Endothelial cell of hepatic sinusoid (primary cell): ENCODE data around the gene PPTC7.
"Not testable (repeated sequence)": the region's sequence is repeated elsewhere in the genome, so short reads cannot be mapped to it uniquely, and the experiment has no call there.

ENCODE experiments used
- in situ Hi-C: cut with HindIII; loops from 2 replicates; pipeline ENCODE4 v1.10.0; 2017; ENCODE audit warnings: low sequenced_read_pairs

The PPTC7 gene

DNA sequence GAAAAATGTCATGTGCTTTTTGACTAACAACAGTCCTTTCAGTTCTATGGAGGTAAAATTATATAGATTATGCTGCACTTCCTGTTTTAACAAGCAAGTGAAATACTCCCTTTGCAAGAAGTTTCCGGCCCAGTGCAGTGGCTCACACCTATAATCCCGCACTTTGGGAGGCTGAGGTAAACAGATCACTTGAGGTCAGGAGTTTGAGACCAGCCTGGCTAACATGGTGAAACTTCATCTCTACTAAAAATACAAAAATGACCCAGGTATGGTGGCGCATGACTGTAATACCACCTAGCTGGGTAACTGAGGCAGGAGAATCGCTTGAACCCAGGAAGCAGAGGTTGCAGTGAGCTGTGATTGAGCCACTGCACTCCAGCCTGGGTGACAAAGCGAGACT is 20.7 kb downstream of the PPTC7 start:
- in situ Hi-C loops, result not testable (repeated sequence)

DNA sequence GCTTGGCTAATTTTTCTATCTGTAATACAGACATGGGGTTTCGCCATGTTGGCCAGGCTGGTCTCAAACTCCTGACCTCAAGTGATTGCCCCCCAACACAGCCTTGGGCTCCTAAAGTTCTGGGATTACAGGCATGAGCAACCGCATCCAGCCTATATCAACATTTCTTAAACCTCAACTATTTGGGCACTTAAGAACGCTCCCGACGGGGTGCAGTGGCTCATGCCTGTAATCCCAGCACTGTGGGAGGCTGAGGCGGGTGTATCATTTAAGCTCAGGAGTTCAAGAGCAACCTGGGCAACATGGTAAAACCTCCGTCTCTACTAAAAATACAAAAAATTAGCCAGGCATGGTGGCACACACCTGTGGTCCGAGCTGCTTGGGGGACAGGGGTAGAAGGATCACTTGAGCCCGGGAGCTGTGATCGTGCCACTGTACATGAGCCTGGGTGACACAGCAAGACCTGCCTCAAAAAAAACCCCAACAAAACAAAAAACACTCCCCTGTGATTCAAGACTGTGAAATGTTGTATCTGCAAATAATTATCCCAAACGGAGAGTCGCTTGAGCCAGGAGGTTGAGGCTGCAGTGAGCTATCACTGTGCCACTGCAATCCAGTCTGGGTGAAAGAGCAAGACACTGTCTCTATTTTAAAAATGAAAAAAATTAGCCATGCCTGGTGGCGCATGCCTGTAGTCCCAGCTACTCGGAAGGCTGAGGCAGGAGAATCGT is 21.5 kb downstream of the PPTC7 start:
- in situ Hi-C loops, result no loop called here

DNA sequence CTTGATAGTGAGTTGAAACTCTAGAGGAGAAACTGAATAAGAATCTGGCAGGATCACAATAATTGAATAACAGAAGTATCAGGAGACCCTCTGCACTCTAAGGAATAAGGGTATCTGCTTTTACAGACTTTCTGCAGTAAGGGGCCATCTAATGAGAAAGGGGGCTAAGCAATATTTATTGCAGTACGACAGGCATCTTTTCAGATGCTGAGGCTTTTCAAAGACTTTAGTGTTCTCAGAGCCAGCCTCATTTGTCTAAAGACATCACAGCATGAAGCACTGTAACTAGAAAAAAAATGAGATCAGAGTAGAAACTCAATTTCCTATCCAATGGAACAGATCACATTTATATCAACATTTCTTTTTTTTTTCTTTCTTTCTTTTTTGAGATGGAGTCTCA is 22.2 kb downstream of the PPTC7 start:
- in situ Hi-C loops, result no loop called here

DNA sequence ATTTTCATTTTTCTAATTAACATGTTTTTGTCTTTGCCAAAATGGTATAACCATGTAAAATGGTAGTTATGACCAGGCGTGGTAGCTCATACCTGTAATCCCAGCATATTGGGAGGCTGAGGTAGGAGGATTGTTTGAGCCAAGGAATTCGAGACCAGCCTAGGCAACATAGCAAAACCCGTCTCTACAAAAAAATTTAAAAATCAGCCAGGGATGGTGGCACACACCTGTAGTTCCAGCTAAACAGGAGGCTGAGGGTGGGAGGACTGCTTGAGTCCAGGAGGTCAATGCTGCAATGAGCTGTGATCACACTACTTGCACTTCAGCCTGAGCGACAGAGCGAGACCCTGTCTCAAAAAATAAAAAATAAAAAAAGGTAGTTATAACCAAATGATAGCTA is 23.1 kb downstream of the PPTC7 start:
- in situ Hi-C loops, result no loop called here

- in situ Hi-C loops, result not testable (repeated sequence)
These were observed 24.2 kb downstream of the PPTC7 start for GRCh38 chr12:110558945-110559344.

- in situ Hi-C loops, result no loop called here
These were observed 25.8 kb downstream of the PPTC7 start for GRCh38 chr12:110557300-110557699.

- in situ Hi-C loops, result no loop called here
These were observed 26.4 kb downstream of the PPTC7 start for GRCh38 chr12:110556705-110557104.

DNA sequence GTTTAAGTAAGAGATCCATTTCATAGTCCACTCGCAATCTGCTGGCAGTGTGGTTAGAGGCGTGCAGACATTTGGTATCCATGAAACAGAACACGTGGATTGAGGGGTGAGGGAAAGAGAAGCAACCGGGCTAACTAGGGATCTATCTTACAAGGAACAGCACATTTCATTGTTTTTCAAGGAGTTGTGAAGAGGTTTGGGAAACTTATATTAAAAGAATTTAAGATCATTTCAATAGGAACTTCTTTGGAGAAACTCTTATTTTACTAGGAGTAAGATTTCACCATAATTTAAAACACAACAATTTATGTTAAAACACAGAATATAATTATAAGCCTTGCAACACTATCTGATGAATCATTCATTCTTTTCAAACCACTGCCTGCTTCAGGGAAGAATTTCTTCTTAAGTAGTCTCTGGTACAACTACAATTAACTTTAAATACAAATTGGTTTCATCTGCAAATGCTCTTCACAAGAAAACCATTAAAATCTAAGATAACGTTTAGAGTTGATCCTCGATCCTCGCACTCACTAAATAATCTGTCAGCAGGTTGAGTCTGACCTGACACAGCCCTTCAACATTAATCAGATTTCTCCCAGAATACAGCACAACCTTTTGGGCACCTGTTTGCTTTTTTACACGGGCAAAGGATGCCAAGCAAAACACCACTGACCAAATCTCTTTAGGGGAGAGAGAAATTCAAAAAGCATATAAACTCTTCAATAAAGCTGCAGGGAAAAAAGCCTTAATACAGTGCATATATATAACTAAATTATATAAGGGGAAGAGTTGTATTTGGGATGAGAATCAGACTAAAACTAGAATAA is 27.3 kb downstream of the PPTC7 start:
- in situ Hi-C loops, result no loop called here

DNA sequence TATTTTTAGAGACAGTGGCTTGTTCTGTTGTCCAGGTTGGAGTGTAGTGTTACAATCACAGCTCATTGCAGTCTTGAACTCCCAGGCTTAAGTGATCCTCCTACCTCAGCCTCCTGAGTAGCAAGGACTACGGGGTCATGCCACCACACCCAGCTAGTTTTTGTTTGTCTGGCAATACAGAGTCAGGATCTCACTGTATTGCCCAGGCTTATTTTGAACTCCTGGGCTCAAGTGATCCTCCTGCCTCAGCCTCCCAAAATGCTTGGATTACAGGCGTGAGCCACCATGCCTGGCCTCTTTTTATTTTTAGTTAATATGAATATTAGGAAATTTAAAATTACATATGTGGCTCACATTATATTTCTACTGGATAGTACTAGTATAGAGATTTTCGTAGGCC is 28.9 kb downstream of the PPTC7 start:
- in situ Hi-C loops, result no loop called here

- in situ Hi-C loops, result no loop called here
These were observed 32.1 kb downstream of the PPTC7 start for GRCh38 chr12:110550981-110551380.

- in situ Hi-C loops, result no loop called here
These were observed 33.4 kb downstream of the PPTC7 start for GRCh38 chr12:110549716-110550115.

- in situ Hi-C loops, result no loop called here
These were observed 34.4 kb downstream of the PPTC7 start for GRCh38 chr12:110548678-110549077.

DNA sequence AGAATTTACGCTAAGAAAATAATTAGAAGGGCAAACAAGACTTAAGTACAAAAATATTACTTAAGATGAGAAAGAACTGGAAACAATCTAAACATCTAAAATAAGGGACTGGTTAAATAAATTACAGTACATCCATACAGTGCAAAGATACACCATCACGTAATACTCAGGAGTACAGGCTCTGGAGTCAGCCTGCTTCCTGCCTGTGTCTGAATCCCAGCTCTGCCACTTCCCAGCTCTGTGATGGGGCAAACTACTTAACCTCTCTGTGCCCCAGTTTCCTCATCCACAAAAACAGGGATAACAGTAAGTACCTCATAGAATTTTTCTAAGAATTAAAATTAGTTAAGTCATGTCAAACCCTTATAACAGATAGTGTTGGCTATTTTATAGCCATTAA is 36.0 kb downstream of the PPTC7 start:
- in situ Hi-C loops, result no loop called here

DNA sequence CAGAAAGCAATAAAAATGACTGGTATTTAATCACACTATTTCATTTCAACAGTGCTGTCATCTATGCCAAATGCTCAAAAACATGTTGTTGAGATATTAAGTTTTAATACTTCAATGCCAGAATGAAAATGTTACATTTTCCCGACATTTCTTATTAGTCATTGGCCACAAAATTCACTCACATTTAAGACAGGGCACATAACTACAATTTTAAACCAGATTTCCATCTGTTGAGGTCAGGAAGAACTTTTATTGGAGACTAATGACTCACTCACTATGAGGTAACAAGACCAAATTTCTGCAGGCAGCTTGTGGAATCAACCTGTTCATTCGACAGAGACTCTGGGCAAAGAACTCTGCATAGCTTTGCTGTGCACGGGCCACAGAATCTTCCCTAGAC is 36.8 kb downstream of the PPTC7 start:
- in situ Hi-C loops, result no loop called here

GRCh38 chr12:110545812-110546211 is 37.3 kb downstream of the PPTC7 start:
- in situ Hi-C loops, result no loop called here

DNA sequence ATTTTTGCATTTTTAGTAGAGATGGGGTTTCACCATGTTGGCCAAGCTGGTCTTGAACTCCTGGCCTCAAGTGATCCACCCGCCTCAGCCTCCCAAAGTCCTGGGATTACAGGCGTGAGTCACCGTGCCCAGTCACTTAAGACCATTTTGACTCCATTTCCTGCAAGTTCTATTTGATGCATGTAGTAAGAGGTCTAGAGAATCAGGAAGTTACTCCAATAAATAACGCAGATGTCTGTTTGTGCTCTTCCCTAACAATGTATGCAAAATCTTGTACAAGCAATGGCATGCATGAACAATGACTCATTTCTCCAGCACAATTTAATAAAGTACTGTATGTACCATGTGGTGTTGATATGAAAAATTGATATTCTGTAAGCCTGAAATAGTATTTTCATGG is 37.9 kb downstream of the PPTC7 start:
- in situ Hi-C loops, result not testable (repeated sequence)

GRCh38 chr12:110543965-110544364 is 39.2 kb downstream of the PPTC7 start:
- in situ Hi-C loops, result no loop called here

GRCh38 chr12:110543252-110543959 is 39.7 kb downstream of the PPTC7 start:
- in situ Hi-C loops, result no loop called here

GRCh38 chr12:110540048-110540447 is 43.1 kb downstream of the PPTC7 start:
- in situ Hi-C loops, result no loop called here

DNA sequence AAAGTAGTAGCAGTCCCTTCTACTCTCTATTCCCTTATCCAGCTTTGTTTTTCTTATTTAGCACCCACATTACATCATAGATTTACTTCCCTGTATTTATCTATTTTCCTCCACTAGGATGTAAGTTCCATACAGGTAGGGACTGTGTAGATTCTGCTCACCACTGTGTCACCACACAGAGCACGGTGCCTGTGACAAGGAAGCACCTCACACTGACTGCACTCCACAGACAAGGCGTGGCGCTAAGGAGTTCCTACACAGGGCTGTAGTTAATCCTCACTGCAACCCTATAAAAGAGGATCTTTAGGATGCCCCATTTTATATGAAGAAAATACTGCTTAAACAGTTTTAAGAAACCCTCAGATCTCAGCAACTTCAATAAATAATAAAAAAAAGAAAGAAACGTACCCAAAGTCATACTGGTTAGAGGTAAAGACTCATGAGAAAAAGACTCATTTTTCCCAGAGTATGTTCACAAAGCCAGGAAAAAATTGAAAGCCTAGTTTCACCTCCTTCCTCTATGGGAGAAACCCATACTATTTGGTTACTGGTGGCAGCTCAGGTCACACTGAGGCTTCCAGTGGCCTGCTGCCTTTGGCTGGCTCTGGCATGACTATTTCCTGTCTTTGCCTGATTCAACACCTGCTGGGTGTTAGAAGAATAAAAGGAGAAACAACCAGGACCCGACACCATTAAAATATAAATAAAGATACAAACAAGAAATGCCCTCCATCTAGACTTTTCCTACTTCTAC is 44.1 kb downstream of the PPTC7 start:
- in situ Hi-C loops, result loop anchor here (5.0 kb wide), 2 partner anchors 52 to 63 kb away; no protein-coding TSS in a partner anchor
